GM18505 (cell line): ENCODE measurements around the gene DPP10.

Source experiments
- ATAC-seq: cut with Tn5 transposase; IDR thresholded peaks from one replicate; pipeline ENCODE4 v1.9.1; 2021; ENCODE audit not compliant: unreplicated experiment
- POLR2A ChIP-seq: IDR thresholded peaks from 4 replicates; pipeline ENCODE4 v1.6.1; 2011; ENCODE audit warnings: borderline replicate concordance; ENCODE audit not compliant: insufficient read depth, insufficient read length; ENCODE audit errors: extremely low read depth

DPP10 gene

DNA sequence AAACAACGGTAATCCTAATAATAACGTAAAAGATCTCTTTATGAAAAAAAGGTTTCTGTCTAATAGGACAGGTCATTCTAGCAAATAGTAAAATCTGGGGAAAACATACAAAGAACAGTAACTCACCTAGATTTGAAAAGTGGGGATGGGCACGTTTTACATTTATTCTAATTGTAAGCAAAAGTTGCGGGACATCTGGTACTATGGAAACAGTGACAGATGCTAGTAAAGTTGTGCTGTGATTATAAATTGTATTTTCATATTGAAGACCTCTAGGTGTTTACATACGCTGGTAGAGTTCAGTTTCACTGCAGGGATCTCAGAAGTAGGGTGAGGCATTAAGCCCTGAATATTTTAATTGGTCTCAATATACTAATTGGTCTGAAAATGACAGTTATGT lies 422.5 kb downstream of the DPP10 start:
- TF ChIP-seq POLR2A: no peak
- ATAC-seq: no peak

GRCh38 chr2:114880046-114880445 lies 437.6 kb downstream of the DPP10 start:
- ATAC-seq: no peak
- TF ChIP-seq POLR2A: no peak

DNA sequence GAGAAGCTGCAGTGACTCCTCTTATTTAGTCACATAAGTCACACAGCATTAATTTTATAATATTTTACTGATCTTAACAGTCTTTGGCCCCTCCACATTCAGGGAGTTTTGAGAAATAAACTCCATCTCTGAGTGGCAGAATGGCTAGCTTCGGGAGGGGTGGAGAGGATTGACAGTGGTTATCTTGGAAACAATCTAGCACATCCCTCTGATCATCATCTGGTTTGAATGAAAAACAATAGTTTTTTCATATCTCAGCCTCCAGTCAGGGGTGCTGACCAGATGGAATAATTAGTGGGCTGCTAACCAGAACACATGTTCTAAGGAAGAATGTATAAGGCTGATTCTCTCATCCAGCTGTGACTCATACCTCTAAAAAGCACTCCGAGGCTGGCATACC lies 477.5 kb downstream of the DPP10 start:
- ATAC-seq: no peak
- no peak for TF ChIP-seq POLR2A

- no peak for TF ChIP-seq POLR2A
- no peak for ATAC-seq
Observed at GRCh38 chr2:114922076-114922475, 479.6 kb downstream of the DPP10 start.

DNA sequence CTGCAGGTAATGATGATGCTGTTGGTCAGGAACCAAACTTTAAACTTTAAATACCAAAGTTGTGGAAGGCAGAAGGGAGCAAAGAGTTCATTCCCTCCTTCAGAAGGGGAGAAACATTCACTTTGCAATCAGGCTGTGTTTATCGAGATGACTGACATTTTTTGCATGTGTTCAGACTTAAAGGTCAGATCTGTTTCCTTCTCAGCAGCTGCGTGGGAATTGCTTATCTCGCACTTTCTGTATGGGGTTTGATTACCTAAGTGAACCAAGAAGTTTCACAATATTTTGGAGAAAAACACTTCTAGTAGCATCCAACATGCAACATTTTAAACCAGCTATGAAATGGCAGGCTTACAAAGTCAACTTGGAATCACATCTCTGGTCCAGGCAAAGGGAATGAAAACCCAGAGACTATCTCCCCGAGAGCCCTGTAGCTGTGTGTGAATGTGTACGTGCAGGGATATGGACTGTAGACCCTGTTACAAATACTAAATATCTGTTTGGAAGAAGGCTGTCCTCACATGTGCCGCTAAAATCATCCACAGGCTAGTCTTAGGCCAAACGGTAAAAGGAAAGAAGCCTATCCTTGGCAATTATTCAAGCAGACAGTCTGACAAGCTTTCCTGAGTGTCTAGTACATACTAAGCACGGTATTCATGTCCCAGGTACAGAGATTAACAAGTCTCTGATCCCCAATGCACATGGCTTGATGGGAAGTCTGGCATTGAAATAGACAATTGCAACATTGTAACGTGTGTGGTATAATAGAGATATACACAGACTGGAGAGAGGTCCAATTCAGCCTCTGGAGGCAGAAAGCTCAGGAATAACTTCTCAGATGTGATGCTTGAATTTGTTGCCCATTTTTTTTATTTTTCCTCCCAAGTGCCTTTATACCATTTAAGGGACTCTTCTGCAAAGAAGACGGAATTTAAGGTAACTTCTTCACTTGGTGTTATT lies 483.1 kb downstream of the DPP10 start:
- ATAC-seq: no peak
- no peak for TF ChIP-seq POLR2A

GRCh38 chr2:114926303-114926702 lies 483.9 kb downstream of the DPP10 start:
- ATAC-seq: no peak

GRCh38 chr2:114929225-114929624 lies 486.8 kb downstream of the DPP10 start:
- ATAC-seq: no peak

More at GRCh38 chr2:114926303-114926702, 483.9 kb downstream of the DPP10 start:
- TF ChIP-seq POLR2A: no peak

GRCh38 chr2:114933671-114934241 lies 491.3 kb downstream of the DPP10 start:
- no peak for ATAC-seq
- no peak for TF ChIP-seq POLR2A

More at GRCh38 chr2:114929225-114929624, 486.8 kb downstream of the DPP10 start:
- no peak for TF ChIP-seq POLR2A

DNA sequence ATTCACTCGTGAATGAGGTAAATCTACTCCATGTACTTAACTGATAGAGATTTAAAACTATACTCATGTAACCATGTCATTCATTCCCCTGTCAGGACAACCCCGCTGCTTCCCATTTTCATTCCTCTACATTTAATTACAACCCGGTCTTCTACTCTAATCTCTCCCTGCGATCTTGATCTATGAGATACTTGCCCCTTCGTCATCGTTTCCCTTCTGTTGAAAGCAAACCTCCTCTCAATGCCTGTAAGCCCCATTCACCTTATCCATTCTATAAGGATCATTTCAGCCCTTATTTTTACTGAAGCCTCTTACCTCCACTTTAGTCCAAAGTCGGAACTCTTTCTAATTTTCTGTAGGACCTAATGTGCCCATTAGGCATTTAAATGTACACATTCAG lies 492.6 kb downstream of the DPP10 start:
- no peak for TF ChIP-seq POLR2A
- ATAC-seq: no peak

GRCh38 chr2:114937366-114937930 lies 495.0 kb downstream of the DPP10 start:
- ATAC-seq: no peak
- TF ChIP-seq POLR2A: no peak

GRCh38 chr2:114940785-114941458 lies 498.5 kb downstream of the DPP10 start:
- no peak for TF ChIP-seq POLR2A
- no peak for ATAC-seq

GRCh38 chr2:114949228-114949804 lies 506.9 kb downstream of the DPP10 start:
- ATAC-seq: no peak
- TF ChIP-seq POLR2A: no peak

DNA sequence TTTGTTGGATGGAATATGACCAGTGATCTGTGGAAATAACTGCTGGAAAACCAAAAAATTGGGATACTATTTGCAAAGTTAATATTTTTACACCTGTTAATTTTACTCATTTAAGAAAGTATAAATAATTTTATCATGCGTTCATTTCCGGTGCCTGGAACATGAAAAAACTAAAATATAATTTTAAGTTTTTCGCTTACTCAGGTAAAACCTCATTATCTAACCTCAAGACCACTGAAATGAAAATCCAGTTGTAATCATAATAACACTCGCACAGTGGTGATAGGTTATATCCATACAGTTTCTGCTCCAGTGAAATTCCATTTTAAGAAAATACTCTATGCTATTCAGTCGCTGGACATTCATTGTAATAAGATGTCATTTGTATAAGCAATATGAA lies 517.9 kb downstream of the DPP10 start:
- no peak for TF ChIP-seq POLR2A
- no peak for ATAC-seq
